GM12878 (cell line): Measurements from ENCODE around the gene BSND. TPM values are rescaled to one million over a fixed set of nuclear protein-coding genes. Genes with fewer than 3 reads are reported as not detected.

Source experiments
- ATAC-seq: fragments of 200-7000 bp; cut with Tn5 transposase; 3 replicates; pipeline ENCODE4 v1.9.1; 2020; ENCODE audit warnings: mild to moderate bottlenecking, moderate library complexity
- BruUV-seq: library from RNA; stranded (reverse); fragments of 400-500 nt; replicated peaks from 2 replicates; lab custom pipeline; 2021; lab: Mats Ljungman, UMichigan
- CTCF ChIA-PET: fragments of 300-600 bp; sonication (Branson Sonifier 250); formaldehyde crosslinking; extraction: SDS; loops from one replicate; lab custom pipeline; 2021; ENCODE audit warnings: inconsistent platforms; lab: Yijun Ruan, JAX
- POLR2A ChIA-PET: fragments of 350-600 bp; formaldehyde crosslinking; extraction: SDS; loops from one replicate; lab custom pipeline; 2021; ENCODE audit warnings: inconsistent platforms; lab: Charles Lee
- RAD21 ChIA-PET: fragments of 300-600 bp; sonication (Branson Sonifier 250); formaldehyde crosslinking; loops from one replicate; lab custom pipeline; 2023; ENCODE audit warnings: antibody characterized with exemption; ENCODE audit not compliant: unreplicated experiment; lab: Charles Lee
- SMC1A ChIA-PET: fragments of 300-600 bp; sonication (Branson Sonifier 250); formaldehyde crosslinking; loops from one replicate; lab custom pipeline; 2023; ENCODE audit not compliant: unreplicated experiment, uncharacterized antibody; lab: Charles Lee
- DNase-seq: peaks from one replicate; pipeline ENCODE4 v3.0.0-alpha.2; 2011; ENCODE audit warnings: low read depth, low spot score
- FAIRE-seq: peaks from 3 replicates; lab custom pipeline; 2011; peaks lifted over from hg19 to GRCh38; lab: Jason Lieb, UNC
- H2AFZ ChIP-seq: 2 replicates; pipeline ENCODE4 v1.6.0; 2011; ENCODE audit warnings: low read depth, low read length, control low read depth; ENCODE audit not compliant: control insufficient read depth
- H3K27ac ChIP-seq: 2 replicates; pipeline ENCODE4 v1.5.1; 2011; ENCODE audit warnings: control low read depth; ENCODE audit not compliant: control insufficient read depth, insufficient read depth
- H3K27me3 ChIP-seq, 2 experiments: replicated peaks in 1 of 2; 2 replicates each; pipeline versions ENCODE4 v1.6.0 to v1.6.1; 2011; ENCODE audit warnings: low read length in 1 of 2; ENCODE audit not compliant: control insufficient read depth in 2 of 2, insufficient read depth in 2 of 2
- H3K36me3 ChIP-seq, 2 experiments: 2 replicates each; pipeline ENCODE4 v1.5.1; 2011; ENCODE audit warnings: low read length in 1 of 2; ENCODE audit not compliant: control insufficient read depth in 2 of 2, insufficient read depth in 2 of 2
- H3K4me1 ChIP-seq: 2 replicates; pipeline ENCODE4 v1.6.1; 2011; ENCODE audit warnings: mild to moderate bottlenecking, low read length, moderate library complexity, mixed read lengths; ENCODE audit not compliant: control insufficient read depth, insufficient read depth
- H3K4me2 ChIP-seq: 2 replicates; pipeline ENCODE4 v1.6.0; 2011; ENCODE audit warnings: control low read depth; ENCODE audit not compliant: control insufficient read depth, insufficient read depth
- H3K4me3 ChIP-seq: fragments of 200-600 bp; sonication (generic); 2 replicates; pipeline ENCODE4 v1.5.1; 2016
- H3K79me2 ChIP-seq: 2 replicates; pipeline ENCODE4 v1.6.0; 2011; ENCODE audit warnings: low read length; ENCODE audit not compliant: control insufficient read depth, insufficient read depth
- H3K9ac ChIP-seq: 2 replicates; pipeline ENCODE4 v1.8.0; 2011; ENCODE audit warnings: low read length, control low read depth, mixed read lengths; ENCODE audit not compliant: control insufficient read depth, insufficient read depth
- H3K9me3 ChIP-seq: replicated peaks from 3 replicates; pipeline ENCODE4 v1.5.1; 2011; ENCODE audit warnings: mild to moderate bottlenecking, low read length; ENCODE audit not compliant: control insufficient read depth, insufficient read depth
- H4K20me1 ChIP-seq: 2 replicates; pipeline ENCODE4 v1.6.0; 2011; ENCODE audit not compliant: control insufficient read depth, insufficient read depth
- DPF2 ChIP-seq: fragments of 450-650 bp; IDR thresholded peaks from 2 replicates; pipeline ENCODE4 v1.6.1; 2017; ENCODE audit warnings: mild to moderate bottlenecking
- KAT2A ChIP-seq: conservative IDR thresholded peaks from 2 replicates; pipeline ENCODE4 v1.6.1; 2011; ENCODE audit warnings: low read depth, low read length; ENCODE audit not compliant: control insufficient read depth
- KLF5 ChIP-seq: fragments of 450-650 bp; IDR thresholded peaks from 2 replicates; pipeline ENCODE4 v1.6.1; 2014; ENCODE audit warnings: mild to moderate bottlenecking; ENCODE audit not compliant: partially characterized antibody
- NRF1 ChIP-seq: conservative IDR thresholded peaks from 2 replicates; pipeline ENCODE4 v1.6.1; 2011; ENCODE audit warnings: mild to moderate bottlenecking, low read depth, low read length, improper control_type of control experiment
- PML ChIP-seq: IDR thresholded peaks from 2 replicates; pipeline ENCODE4 v1.6.1; 2012; ENCODE audit warnings: low read length, inconsistent platforms
- STAT3 ChIP-seq: IDR thresholded peaks from 2 replicates; pipeline ENCODE4 v1.6.1; 2011; ENCODE audit warnings: low read depth, low read length, improper control_type of control experiment
- TARDBP ChIP-seq: IDR thresholded peaks from 2 replicates; pipeline ENCODE4 v1.6.1; 2016; ENCODE audit warnings: borderline replicate concordance
- ZSCAN29 ChIP-seq: fragments of 450-650 bp; IDR thresholded peaks from 2 replicates; pipeline ENCODE4 v1.6.1; 2017; ENCODE audit warnings: mild to moderate bottlenecking, moderate library complexity
- WGBS: methylation state at CpG from one replicate; pipeline ENCODE4 v1.1.6; 2016; ENCODE audit warnings: low lambda C conversion rate; ENCODE audit not compliant: insufficient replicate concordance, insufficient coverage; ENCODE audit errors: missing lambda C conversion rate; 5-methylcytosine and 5-hydroxymethylcytosine counted together
- in situ Hi-C: fragments of 300-500 bp; cut with MboI; formaldehyde crosslinking; loops from 9 replicates; pipeline ENCODE4 v1.14.3; 2018; ENCODE audit warnings: mixed read lengths
- intact Hi-C: fragments of 100-400 bp; cut with micrococcal nuclease; formaldehyde crosslinking; loops from one replicate; pipeline ENCODE4 v1.14.2; 2022; ENCODE audit not compliant: unreplicated experiment
- polyA plus RNA-seq, 11 experiments: library from polyadenylated mRNA; depleted of rRNA in 4 of 11; unstranded in 6 of 11; stranded (reverse) in 5 of 11; fragments of >200 nt; fragmentation: Nextera tagmentation in 4 of 11; fragmentation: Illumina TruSeq in 1 of 11; extraction: Ambion mirVana in 4 of 11; extraction: Trizol in 1 of 11; gene quantifications; 1 replicate in 1 of 11; 2 replicates in 10 of 11; pipeline versions ENCODE4 v1.2.1 to v1.2.3, GENCODE V29; 2011 to 2016; ENCODE audit warnings: inconsistent platforms in 2 of 11, missing spikeins in 2 of 11, low read depth in 1 of 11
- total RNA-seq, 4 experiments: library from RNA; depleted of rRNA in 3 of 4; stranded (reverse); fragments of >200 nt in 3 of 4; fragmentation: Illumina TruSeq in 1 of 4; extraction: Trizol in 1 of 4; gene quantifications; 2 replicates each; pipeline versions ENCODE4 v1.2.1 to v1.2.3, GENCODE V29; 2013 to 2021
- TF ChIP-seq, protein P1 (sequence below): fragments of 450-650 bp; IDR thresholded peaks from 2 replicates; pipeline ENCODE4 v1.6.1; 2017; ENCODE audit warnings: mild to moderate bottlenecking
- TF ChIP-seq, protein P2 (sequence below): fragments of 450-650 bp; formaldehyde crosslinking; IDR thresholded peaks from 2 replicates; pipeline ENCODE4 v1.5.0; 2022; ENCODE audit warnings: mild to moderate bottlenecking, missing genetic modification characterization
- TF ChIP-seq, protein P3 (sequence below): fragments of 450-650 bp; IDR thresholded peaks from 2 replicates; pipeline ENCODE4 v1.6.1; 2016; ENCODE audit warnings: mild to moderate bottlenecking
- TF ChIP-seq, protein P4 (sequence below), 3 experiments: IDR thresholded peaks in 2 of 3; conservative IDR thresholded peaks in 1 of 3; 2 replicates each; pipeline ENCODE4 v1.5.1; 2011; ENCODE audit warnings: low read depth in 3 of 3, low read length in 3 of 3, mild to moderate bottlenecking in 3 of 3, control low read depth in 2 of 3, moderate library complexity in 2 of 3, inconsistent platforms in 1 of 3, mixed read lengths in 1 of 3; ENCODE audit not compliant: control insufficient read depth in 2 of 3, insufficient read depth in 1 of 3; ENCODE audit errors: extremely low read depth in 1 of 3

BSND gene
- total and polyA plus RNA-seq, 10 of the 15 experiments (the other 5 are each of a cell fraction or from before 2014, with no cell fraction given), result not detected

DNA sequence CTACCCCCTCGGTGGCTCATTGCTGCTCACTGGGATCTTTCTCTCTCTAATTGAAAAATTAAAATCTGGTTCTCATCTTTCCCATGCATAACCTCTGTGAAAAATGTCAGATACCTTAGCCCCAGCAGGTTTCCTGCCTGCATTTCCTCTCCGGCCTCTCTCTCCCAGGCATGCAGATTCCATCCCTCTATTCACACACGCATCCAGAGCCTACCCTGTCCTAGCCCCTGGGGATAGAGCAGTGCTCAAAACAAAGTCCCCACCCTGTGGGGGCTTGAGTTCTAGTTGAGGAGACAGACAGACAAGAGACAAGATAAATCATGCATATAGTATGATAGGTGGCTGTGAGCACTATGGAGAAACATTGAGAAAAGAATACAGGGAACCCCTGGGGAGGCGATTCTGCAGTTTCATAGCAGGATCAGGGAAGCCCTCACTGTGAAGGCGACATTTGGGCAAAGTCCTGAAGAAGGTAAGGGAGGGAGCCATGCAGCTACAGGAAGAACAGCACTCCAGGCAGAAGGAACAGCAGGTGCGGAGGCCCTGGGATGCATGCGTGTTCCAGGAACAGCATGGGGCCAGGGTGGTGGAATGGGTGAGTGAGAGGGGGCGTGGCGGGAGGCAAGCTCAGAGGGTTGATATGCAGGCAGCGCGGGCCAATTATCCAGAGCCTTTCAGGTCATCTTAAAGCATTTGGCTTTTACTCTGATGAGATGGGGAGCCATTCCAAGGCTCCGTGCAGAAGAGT lies 3.5 kb upstream of the BSND start:
- POLR2A ChIA-PET, result no interaction called here
- no peak overlapping the region for H3K4me3 ChIP-seq
- H3K27me3 ChIP-seq, result peaks cover 2 to 5% of the 10 kb centered on the region in 2 experiments
- no peak for DNase-seq
- SMC1A ChIA-PET, result interaction anchor here (1.1 to 6.7 kb wide), 4 partner anchors 11 to 55 kb away, joined by 3 to 147 read pairs (median 7); no protein-coding TSS in a partner anchor
- 45% methylated on average over 12 of the region's 12 CpGs for WGBS
- RAD21 ChIA-PET, result interaction anchor here (5.0 kb wide), 1 partner anchor 47 kb away, joined by 156 read pairs; no protein-coding TSS in a partner anchor
- BruUV-seq, result no TSS peak
- H3K9me3 ChIP-seq, result no peaks in the 10 kb centered on the region
- H3K79me2 ChIP-seq, result no peaks in the 10 kb centered on the region
- in situ Hi-C loops (loop anchor here (5.0 kb wide), 1 partner anchor 43 kb away; no protein-coding TSS in a partner anchor), intact Hi-C loops (no loop called here)
- FAIRE-seq, result no peak
- H3K4me2 ChIP-seq, result no peak overlapping the region
- H4K20me1 ChIP-seq, result no peaks in the 10 kb centered on the region; the same call in 1 of the 2 replicates
- no peak overlapping the region for H3K27ac ChIP-seq
- no peak overlapping the region for H3K9ac ChIP-seq
- H3K36me3 ChIP-seq, result no peaks in the 10 kb centered on the region
- CTCF ChIA-PET, result interaction anchor here (1.1 to 19.5 kb wide), 3 partner anchors 25 to 47 kb away, joined by 5 to 436 read pairs (median 6); no protein-coding TSS in a partner anchor
- no peak overlapping the region for H2AFZ ChIP-seq
- H3K4me1 ChIP-seq, result peaks cover 3% of the 10 kb centered on the region; the same call in 1 of the 2 replicates
- ATAC-seq, result no peak
- no peak for TF ChIP-seq TARDBP
- TF ChIP-seq KLF5, result no peak
- no peak for TF ChIP-seq DPF2
- no peak for TF ChIP-seq PML
- no peak for TF ChIP-seq NRF1
- TF ChIP-seq KAT2A, result no peak
- TF ChIP-seq, protein P1, sequence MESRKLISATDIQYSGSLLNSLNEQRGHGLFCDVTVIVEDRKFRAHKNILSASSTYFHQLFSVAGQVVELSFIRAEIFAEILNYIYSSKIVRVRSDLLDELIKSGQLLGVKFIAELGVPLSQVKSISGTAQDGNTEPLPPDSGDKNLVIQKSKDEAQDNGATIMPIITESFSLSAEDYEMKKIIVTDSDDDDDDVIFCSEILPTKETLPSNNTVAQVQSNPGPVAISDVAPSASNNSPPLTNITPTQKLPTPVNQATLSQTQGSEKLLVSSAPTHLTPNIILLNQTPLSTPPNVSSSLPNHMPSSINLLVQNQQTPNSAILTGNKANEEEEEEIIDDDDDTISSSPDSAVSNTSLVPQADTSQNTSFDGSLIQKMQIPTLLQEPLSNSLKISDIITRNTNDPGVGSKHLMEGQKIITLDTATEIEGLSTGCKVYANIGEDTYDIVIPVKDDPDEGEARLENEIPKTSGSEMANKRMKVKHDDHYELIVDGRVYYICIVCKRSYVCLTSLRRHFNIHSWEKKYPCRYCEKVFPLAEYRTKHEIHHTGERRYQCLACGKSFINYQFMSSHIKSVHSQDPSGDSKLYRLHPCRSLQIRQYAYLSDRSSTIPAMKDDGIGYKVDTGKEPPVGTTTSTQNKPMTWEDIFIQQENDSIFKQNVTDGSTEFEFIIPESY, result no peak
- TF ChIP-seq ZSCAN29, result no peak
- no peak for TF ChIP-seq STAT3
- TF ChIP-seq, protein P2, sequence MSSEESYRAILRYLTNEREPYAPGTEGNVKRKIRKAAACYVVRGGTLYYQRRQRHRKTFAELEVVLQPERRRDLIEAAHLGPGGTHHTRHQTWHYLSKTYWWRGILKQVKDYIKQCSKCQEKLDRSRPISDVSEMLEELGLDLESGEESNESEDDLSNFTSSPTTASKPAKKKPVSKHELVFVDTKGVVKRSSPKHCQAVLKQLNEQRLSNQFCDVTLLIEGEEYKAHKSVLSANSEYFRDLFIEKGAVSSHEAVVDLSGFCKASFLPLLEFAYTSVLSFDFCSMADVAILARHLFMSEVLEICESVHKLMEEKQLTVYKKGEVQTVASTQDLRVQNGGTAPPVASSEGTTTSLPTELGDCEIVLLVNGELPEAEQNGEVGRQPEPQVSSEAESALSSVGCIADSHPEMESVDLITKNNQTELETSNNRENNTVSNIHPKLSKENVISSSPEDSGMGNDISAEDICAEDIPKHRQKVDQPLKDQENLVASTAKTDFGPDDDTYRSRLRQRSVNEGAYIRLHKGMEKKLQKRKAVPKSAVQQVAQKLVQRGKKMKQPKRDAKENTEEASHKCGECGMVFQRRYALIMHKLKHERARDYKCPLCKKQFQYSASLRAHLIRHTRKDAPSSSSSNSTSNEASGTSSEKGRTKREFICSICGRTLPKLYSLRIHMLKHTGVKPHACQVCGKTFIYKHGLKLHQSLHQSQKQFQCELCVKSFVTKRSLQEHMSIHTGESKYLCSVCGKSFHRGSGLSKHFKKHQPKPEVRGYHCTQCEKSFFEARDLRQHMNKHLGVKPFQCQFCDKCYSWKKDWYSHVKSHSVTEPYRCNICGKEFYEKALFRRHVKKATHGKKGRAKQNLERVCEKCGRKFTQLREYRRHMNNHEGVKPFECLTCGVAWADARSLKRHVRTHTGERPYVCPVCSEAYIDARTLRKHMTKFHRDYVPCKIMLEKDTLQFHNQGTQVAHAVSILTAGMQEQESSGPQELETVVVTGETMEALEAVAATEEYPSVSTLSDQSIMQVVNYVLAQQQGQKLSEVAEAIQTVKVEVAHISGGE (CRISPR knock-in tag), result no peak
- TF ChIP-seq, protein P3, sequence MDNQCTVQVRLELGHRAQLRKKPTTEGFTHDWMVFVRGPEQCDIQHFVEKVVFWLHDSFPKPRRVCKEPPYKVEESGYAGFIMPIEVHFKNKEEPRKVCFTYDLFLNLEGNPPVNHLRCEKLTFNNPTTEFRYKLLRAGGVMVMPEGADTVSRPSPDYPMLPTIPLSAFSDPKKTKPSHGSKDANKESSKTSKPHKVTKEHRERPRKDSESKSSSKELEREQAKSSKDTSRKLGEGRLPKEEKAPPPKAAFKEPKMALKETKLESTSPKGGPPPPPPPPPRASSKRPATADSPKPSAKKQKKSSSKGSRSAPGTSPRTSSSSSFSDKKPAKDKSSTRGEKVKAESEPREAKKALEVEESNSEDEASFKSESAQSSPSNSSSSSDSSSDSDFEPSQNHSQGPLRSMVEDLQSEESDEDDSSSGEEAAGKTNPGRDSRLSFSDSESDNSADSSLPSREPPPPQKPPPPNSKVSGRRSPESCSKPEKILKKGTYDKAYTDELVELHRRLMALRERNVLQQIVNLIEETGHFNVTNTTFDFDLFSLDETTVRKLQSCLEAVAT, result no peak
- TF ChIP-seq, protein P4, sequence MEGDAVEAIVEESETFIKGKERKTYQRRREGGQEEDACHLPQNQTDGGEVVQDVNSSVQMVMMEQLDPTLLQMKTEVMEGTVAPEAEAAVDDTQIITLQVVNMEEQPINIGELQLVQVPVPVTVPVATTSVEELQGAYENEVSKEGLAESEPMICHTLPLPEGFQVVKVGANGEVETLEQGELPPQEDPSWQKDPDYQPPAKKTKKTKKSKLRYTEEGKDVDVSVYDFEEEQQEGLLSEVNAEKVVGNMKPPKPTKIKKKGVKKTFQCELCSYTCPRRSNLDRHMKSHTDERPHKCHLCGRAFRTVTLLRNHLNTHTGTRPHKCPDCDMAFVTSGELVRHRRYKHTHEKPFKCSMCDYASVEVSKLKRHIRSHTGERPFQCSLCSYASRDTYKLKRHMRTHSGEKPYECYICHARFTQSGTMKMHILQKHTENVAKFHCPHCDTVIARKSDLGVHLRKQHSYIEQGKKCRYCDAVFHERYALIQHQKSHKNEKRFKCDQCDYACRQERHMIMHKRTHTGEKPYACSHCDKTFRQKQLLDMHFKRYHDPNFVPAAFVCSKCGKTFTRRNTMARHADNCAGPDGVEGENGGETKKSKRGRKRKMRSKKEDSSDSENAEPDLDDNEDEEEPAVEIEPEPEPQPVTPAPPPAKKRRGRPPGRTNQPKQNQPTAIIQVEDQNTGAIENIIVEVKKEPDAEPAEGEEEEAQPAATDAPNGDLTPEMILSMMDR (IDR thresholded peaks at IDR 0.05 in 2 of 3, conservative IDR thresholded peaks at IDR 0.05 in 1 of 3; ENCODE audit: control insufficient read depth in 2 of 3, extremely low read depth in 1 of 3, insufficient read depth in 1 of 3, low read depth in 3 of 3, low read length in 3 of 3), result no peak
